Small intestine (tissue), 16 donors: ENCODE results near the gene VOPP1. TPM values are rescaled to one million over a fixed set of nuclear protein-coding genes. Genes with fewer than 3 reads are reported as not detected.
"Not testable (repeated sequence)": the region's sequence is repeated elsewhere in the genome, so short reads cannot be mapped to it uniquely, and the experiment has no call there.

Experiments used
- DNase-seq, 2 donors: peaks; one replicate each; pipeline versions ENCODE4 v3.0.0 to v3.0.0-alpha.2; 2013
- FAIRE-seq: peaks from 2 replicates; lab custom pipeline; 2012; peaks lifted over from hg19 to GRCh38; lab: Jason Lieb, UNC
- H3K27ac ChIP-seq, 3 donors: one replicate each; pipeline ENCODE4 v1.5.1; 2013; ENCODE audit warnings: low read length in 2 of 3, mild to moderate bottlenecking in 2 of 3, control low read depth in 1 of 3, inconsistent platforms in 1 of 3, low read depth in 1 of 3, moderate library complexity in 1 of 3
- H3K27me3 ChIP-seq, 3 donors: one replicate each; pipeline ENCODE4 v1.6.1; 2013; ENCODE audit warnings: low read length in 3 of 3, inconsistent platforms in 1 of 3; ENCODE audit not compliant: control insufficient read depth in 3 of 3, insufficient read depth in 3 of 3
- H3K36me3 ChIP-seq, 3 donors: one replicate each; pipeline ENCODE4 v1.6.1; 2013; ENCODE audit warnings: low read length in 3 of 3, inconsistent platforms in 1 of 3, low read depth in 1 of 3, mild to moderate bottlenecking in 1 of 3, moderate library complexity in 1 of 3; ENCODE audit not compliant: control insufficient read depth in 3 of 3, insufficient read depth in 2 of 3
- H3K4me1 ChIP-seq, 3 donors: one replicate each; pipeline ENCODE4 v1.6.1; 2013; ENCODE audit warnings: low read length in 2 of 3, inconsistent platforms in 1 of 3, low read depth in 1 of 3, mild to moderate bottlenecking in 1 of 3, moderate library complexity in 1 of 3; ENCODE audit not compliant: control insufficient read depth in 3 of 3, insufficient read depth in 2 of 3
- H3K4me3 ChIP-seq, 3 donors: one replicate each; pipeline ENCODE4 v1.5.1; 2013; ENCODE audit warnings: low read length in 3 of 3, control low read depth in 1 of 3, inconsistent platforms in 1 of 3, low read depth in 1 of 3, mild to moderate bottlenecking in 1 of 3, moderate library complexity in 1 of 3
- H3K9me3 ChIP-seq, 2 donors: one replicate each; pipeline ENCODE4 v1.6.1; 2013; ENCODE audit warnings: low read depth in 1 of 2, low read length in 1 of 2; ENCODE audit not compliant: control insufficient read depth in 2 of 2, insufficient read depth in 1 of 2
- WGBS, 3 donors: extraction: QIAGEN DNeasy Blood & Tissue Kit; methylation state at CpG; one replicate each; pipeline ENCODE4 v1.1.7; 2013; 5-methylcytosine and 5-hydroxymethylcytosine counted together
- long read RNA-seq, 10 donors: transcript quantifications; one replicate each; lab custom pipeline, GENCODE V29; 2026
- polyA plus RNA-seq, 4 donors: library from polyadenylated mRNA; stranded (reverse) in 3 of 4; unstranded in 1 of 4; fragments of 200-250 nt in 3 of 4; fragments of 120-200 nt in 1 of 4; gene quantifications; one replicate each; pipeline versions ENCODE4 v1.2.1 to v1.2.3, GENCODE V29; 2013
- donor health status: healthy with polysubstance abuse.
- donor health status: control.
- donor health status: control.
- donor health status: Bipolar disorder and iron deficiency.
- donor health status: healthy.

Gene VOPP1, protein sequence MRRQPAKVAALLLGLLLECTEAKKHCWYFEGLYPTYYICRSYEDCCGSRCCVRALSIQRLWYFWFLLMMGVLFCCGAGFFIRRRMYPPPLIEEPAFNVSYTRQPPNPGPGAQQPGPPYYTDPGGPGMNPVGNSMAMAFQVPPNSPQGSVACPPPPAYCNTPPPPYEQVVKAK
- 10 to 100 TPM; 24.6 to 37.8 (median 33.1) TPM for polyA plus RNA-seq
- long read RNA-seq, donor 1, transcript VOPP1-201 (5 exons, 2,962 nt) = major isoform, 18 of 18 reads
- long read RNA-seq, donor 1, partial matches to known transcripts = 0 of 18 reads
- long read RNA-seq, donor 1, other reads (novel, unspliced or antisense) = 0 of 18 reads
- long read RNA-seq, donor 2, partial matches to known transcripts = 0 of 1 reads
- long read RNA-seq, donor 2, other reads (novel, unspliced or antisense) = 0 of 1 reads
- long read RNA-seq, donor 3, transcript VOPP1-201 (5 exons, 2,962 nt) = major isoform, 8 of 8 reads
- long read RNA-seq, donor 3, partial matches to known transcripts = 0 of 8 reads
- long read RNA-seq, donor 3, other reads (novel, unspliced or antisense) = 0 of 8 reads
- long read RNA-seq, donor 4, partial matches to known transcripts = 0 of 1 reads
- long read RNA-seq, donor 4, other reads (novel, unspliced or antisense) = 0 of 1 reads
- long read RNA-seq, donor 5, partial matches to known transcripts = 0 of 2 reads
- long read RNA-seq, donor 5, other reads (novel, unspliced or antisense) = 0 of 2 reads
- long read RNA-seq, donor 6, transcript VOPP1-201 (5 exons, 2,962 nt) = major isoform, 7 of 33 reads
- long read RNA-seq, donor 6, partial matches to known transcripts = 26 of 33 reads
- long read RNA-seq, donor 6, other reads (novel, unspliced or antisense) = 0 of 33 reads
- long read RNA-seq, donor 7, transcript VOPP1-201 (5 exons, 2,962 nt) = major isoform, 18 of 18 reads
- long read RNA-seq, donor 7, partial matches to known transcripts = 0 of 18 reads
- long read RNA-seq, donor 7, other reads (novel, unspliced or antisense) = 0 of 18 reads
- long read RNA-seq, donor 8, partial matches to known transcripts = 0 of 2 reads
- long read RNA-seq, donor 8, other reads (novel, unspliced or antisense) = 0 of 2 reads
- long read RNA-seq, donor 9, partial matches to known transcripts = 0 of 2 reads
- long read RNA-seq, donor 9, other reads (novel, unspliced or antisense) = 0 of 2 reads
- long read RNA-seq, donor 10, transcript VOPP1-201 (5 exons, 2,962 nt) = major isoform, 16 of 16 reads
- long read RNA-seq, donor 10, partial matches to known transcripts = 0 of 16 reads
- long read RNA-seq, donor 10, other reads (novel, unspliced or antisense) = 0 of 16 reads

DNA sequence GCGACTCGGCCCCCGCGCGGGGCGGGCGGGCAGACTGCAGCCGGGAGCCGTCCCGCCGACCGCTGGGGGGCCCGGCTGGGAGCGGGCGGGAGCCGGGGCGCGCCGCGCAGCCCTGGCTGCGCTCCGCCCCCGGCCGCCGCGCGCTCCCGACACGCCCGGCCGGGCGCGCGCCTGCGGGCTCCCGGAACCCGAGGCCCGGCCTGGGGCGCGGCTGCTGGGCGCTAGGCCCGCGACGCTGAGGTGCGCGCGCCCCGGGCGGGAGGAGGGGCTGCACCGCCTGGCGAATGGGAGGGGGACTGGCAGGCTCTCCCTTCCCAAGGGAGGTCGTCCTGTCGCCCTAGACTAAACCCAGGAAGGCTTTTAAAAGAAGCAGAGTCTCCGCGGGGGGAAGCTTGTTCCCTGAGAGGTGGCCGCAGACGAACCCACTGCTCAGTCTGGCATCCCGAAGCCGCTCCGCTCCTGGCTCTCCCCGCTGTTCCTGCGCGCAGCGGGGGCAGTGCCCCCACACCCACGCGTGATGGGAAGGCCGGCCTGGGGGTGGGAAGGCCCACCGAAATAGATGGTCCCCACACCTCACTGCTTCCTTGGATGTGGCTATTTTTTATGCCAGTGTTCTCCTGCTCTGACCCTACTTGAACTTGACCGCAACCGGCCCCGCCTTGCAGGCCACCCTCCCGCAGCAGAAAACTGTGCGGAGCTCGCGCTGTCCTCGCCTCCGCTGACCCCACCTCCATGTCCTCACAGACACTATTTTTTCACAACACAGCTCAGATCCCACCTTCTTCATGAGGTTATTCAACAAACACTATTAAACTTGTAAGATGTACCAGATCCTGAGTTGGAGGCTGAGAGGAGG is at the start of gene VOPP1:
TSS of gene VOPP1 (minus strand) at position 125 of the 856 bp plus-strand sequence. CDS start 178 bp downstream, outside the sequence.
- no peaks in the 10 kb centered on the region for H3K36me3 ChIP-seq
- peak; percentile 78 to 90 for DNase-seq
- H3K27me3 ChIP-seq = no peaks in the 10 kb centered on the region
- WGBS, 3 donors = 1% methylated on average over 28 to 77 of the region's 77 CpGs
- no peak for FAIRE-seq
- H3K9me3 ChIP-seq = no peaks in the 10 kb centered on the region
- H3K4me3 ChIP-seq = peak within 1 kb of the TSS; percentile 64 to 99 (median 80)
- peak within 1 kb of the TSS; percentile 70 to 87 (median 85) for H3K27ac ChIP-seq
- peaks cover under 1 to 19% (median 5%) of the 10 kb centered on the region in 3 donors for H3K4me1 ChIP-seq

DNA sequence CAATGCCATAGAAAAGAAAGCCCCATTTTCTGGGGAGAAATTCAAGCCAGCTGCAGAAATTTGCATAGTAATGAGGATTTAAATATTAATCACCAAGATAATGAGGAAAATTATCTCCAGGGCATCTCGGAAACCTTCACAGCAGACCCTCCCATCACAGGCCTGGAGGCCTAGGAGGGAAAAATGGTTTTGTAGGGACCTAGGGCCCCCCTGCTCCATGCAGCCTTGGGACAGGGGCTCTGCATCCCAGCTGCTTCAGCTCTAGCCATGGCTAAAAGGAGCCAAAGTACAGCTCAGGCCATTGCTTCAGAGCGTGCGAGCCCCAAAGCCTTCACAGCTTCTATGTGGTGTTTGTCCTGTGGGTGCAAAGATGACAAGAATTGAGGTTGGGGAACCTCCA is 46.6 kb upstream of the VOPP1 start:
- Histone ChIP-seq H3K4me3 (no peak overlapping the region), H3K27me3 (no peaks in the 10 kb centered on the region), H3K9me3 (peaks cover 2 to 9% of the 10 kb centered on the region in 2 donors), H3K4me1 (no peaks in the 10 kb centered on the region), H3K27ac (no peak overlapping the region), H3K36me3 (no peaks in the 10 kb centered on the region)
- 91 to 94% (median 93%) methylated on average over 3 of the region's 3 CpGs for WGBS, 3 donors
- no peak for FAIRE-seq
- no peak for DNase-seq

DNA sequence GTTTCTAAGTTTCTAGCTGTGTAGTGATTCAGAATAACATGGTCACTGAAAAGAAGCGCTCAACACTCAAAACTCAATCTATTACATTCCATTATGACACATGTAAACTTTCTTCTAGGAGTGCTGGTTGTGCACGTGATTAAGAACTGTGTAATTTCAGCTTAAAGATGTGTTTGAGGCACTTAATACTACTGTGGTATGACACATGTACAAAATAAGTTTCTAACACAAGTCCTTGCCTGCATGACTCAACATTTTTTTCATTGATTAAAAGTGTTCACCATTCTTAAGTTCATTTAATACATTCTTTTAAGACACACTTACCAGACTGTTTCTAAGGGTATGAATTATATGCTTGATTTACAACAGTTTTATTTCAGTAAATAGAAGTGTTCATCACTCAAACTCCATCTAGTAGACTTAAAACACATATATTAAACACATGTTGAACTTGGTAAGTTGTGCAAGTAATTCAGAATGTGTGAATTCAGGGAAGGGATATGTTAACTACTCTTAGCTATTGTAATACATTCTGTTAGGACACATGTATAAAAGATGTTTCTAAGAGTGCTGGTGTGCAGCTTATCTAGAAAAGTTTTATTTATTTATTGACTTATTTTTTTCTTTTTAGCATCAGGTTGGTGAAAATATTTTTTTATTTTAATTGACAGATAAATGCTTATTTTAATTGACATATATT is 42.2 kb upstream of the VOPP1 start:
- H3K4me1 ChIP-seq, H3K36me3 ChIP-seq, FAIRE-seq, H3K9me3 ChIP-seq, H3K4me3 ChIP-seq, H3K27ac ChIP-seq, H3K27me3 ChIP-seq, DNase-seq: not testable (repeated sequence)
- 66 to 76% (median 70%) methylated on average over 2 of the region's 2 CpGs for WGBS, 3 donors

DNA sequence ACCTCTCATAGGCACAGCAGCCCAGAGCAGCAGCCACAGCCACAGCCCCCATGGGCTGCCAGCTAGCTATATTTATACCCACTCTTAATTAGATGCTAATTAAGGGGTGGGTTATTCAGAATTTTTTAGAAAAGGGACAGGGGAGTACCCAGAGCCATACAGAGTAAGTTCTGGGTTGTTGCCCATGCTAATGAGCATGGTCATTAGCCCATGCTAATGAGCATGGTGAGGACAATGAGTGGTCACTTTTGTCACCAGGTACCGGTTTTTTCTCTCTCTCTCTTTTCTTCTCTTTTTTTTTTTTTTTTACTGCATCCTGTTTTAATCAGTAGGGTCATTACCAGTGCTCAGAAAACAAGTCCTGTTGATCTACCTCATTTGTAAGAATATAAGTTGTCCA is 37.4 kb upstream of the VOPP1 start:
- H3K4me1 ChIP-seq, H3K4me3 ChIP-seq, DNase-seq, H3K27ac ChIP-seq, H3K9me3 ChIP-seq, FAIRE-seq, H3K27me3 ChIP-seq, H3K36me3 ChIP-seq: not testable (repeated sequence)
- whole genome bisulfite sequencing, 3 donors = 44 to 76% (median 68%) methylated on average over 1 of the region's 1 CpG

DNA sequence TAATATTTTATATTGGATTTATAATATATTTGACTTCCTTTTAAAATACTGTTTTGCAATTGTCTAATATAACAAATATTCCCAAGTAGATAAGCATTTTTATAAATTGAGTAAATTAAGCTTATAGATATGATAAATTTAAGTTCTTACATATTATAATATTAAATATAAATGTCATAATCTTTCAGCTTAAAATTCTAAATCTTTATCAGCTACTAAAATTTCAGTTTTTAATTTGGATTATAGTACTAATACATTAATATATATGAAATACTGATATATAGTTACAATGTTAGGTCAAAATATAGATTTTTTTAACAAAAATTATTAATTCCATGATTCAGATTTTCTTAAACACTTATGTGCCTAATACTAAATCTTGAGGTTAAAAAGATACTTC is 33.4 kb upstream of the VOPP1 start:
- DNase-seq, H3K27me3 ChIP-seq, H3K36me3 ChIP-seq, H3K27ac ChIP-seq, H3K4me1 ChIP-seq, H3K4me3 ChIP-seq, H3K9me3 ChIP-seq: not testable (repeated sequence)
- peak; percentile 97 for FAIRE-seq

DNA sequence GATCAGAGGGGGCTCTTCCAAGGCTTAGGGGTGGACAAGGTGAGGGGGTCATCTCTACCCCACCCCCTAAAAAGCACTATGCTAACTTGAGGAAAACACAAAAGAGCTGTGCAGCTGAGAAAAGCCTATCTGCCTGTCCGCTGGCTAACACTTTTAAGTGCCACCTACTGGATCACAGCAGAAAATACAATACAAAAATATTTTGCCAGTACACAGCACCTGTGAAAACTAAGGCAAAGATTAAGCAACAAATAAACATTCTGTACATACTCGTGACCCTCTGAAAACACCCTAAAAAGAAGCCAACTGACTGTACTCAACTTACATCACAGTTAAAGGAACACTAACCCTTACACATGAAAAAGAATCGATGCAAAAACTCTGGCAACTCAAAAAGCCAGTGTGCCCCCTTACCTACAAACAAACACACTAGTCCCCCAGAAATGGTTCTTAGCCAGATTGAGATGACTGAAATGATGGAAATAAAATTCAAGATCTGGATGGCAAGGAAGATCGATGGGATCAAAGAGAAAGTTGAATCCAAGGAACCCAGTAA is 25.7 kb upstream of the VOPP1 start:
- H3K4me3 ChIP-seq, FAIRE-seq, H3K36me3 ChIP-seq, DNase-seq, H3K27me3 ChIP-seq, H3K4me1 ChIP-seq, H3K9me3 ChIP-seq, H3K27ac ChIP-seq: not testable (repeated sequence)
- WGBS, 3 donors = 43 to 48% (median 43%) methylated on average over 4 of the region's 4 CpGs

DNA sequence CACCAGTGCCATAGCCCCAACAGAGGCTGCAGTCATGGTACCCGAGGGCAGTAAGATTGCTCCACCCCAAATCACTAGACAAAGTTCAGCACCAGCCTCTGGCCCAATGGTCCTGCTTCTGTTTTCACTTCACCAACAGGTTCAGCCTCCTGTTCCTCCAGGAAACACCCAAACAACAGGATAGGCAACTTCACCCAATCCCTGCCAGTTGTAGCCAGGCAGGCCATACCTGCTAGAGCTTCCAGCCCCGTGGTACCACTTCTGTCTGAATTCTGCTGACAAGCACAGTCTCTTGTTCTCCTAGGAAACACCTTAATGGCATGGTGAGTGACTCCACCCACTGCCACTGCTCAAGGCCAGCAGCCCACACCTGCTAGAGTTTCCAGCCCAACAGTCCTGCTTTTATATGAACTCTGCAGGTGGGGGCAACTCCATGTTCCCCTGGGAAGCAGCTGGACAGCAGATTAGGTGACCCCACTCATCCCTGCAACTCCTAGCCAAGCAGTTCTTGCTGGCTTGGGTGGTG is 25.0 kb upstream of the VOPP1 start:
- not testable (repeated sequence) for H3K4me3 ChIP-seq, H3K4me1 ChIP-seq, H3K36me3 ChIP-seq, DNase-seq, H3K27ac ChIP-seq, FAIRE-seq, H3K9me3 ChIP-seq, H3K27me3 ChIP-seq
- WGBS, 3 donors = 11 to 40% (median 14%) methylated on average over 2 of the region's 2 CpGs
